Thoracic aorta (tissue), 2 donors: ENCODE results near the gene SEMA4C. TPM values are rescaled to one million over a fixed set of nuclear protein-coding genes. Genes with fewer than 3 reads are reported as not detected.
"Not testable (repeated sequence)": the region's sequence is repeated elsewhere in the genome, so short reads cannot be mapped to it uniquely, and the experiment has no call there.

ENCODE experiments used
- ATAC-seq: fragments of 150-250 bp; one replicate; pipeline ENCODE4 v1.8.0; 2017; ENCODE audit warnings: low read depth; ENCODE audit not compliant: insufficient number of reproducible peaks, low FRiP score
- DNase-seq: peaks from one replicate; pipeline ENCODE4 v3.0.0-alpha.2; 2020; ENCODE audit warnings: low spot score
- H3K27ac ChIP-seq, 2 donors: fragments of 200-600 bp; sonication (generic); 1 replicate in 1 of 2; 2 replicates in 1 of 2; pipeline ENCODE4 v1.5.1; 2016; ENCODE audit warnings: mild to moderate bottlenecking in 2 of 2, moderate library complexity in 2 of 2
- H3K27me3 ChIP-seq: fragments of 200-600 bp; sonication (generic); replicated peaks from 2 replicates; pipeline ENCODE4 v1.6.0; 2016; ENCODE audit warnings: mild to moderate bottlenecking; ENCODE audit not compliant: insufficient read depth
- H3K36me3 ChIP-seq: fragments of 200-600 bp; sonication (generic); one replicate; pipeline ENCODE4 v1.5.1; 2016
- H3K4me1 ChIP-seq, 2 donors: fragments of 200-600 bp; sonication (generic); 1 replicate in 1 of 2; 2 replicates in 1 of 2; pipeline versions ENCODE4 v1.5.1 to v1.6.0; 2016; ENCODE audit warnings: low read depth in 2 of 2, mild to moderate bottlenecking in 1 of 2; ENCODE audit not compliant: control insufficient read depth in 1 of 2
- H3K4me3 ChIP-seq: fragments of 200-600 bp; sonication (generic); 2 replicates; pipeline ENCODE4 v1.5.1; 2016; ENCODE audit warnings: mild to moderate bottlenecking
- H3K9me3 ChIP-seq: fragments of 200-600 bp; sonication (generic); 2 replicates; pipeline ENCODE4 v1.5.1; 2016
- CTCF ChIP-seq: fragments of 200-600 bp; sonication (generic); IDR thresholded peaks from one replicate; pipeline ENCODE4 v1.5.1; 2019; ENCODE audit warnings: antibody characterized with exemption
- total RNA-seq, 2 donors: library from RNA; depleted of rRNA; stranded (reverse); fragments of >200 nt; gene quantifications; one replicate each; pipeline versions ENCODE4 v1.1.0 to v1.2.3, GENCODE V29; 2016

SEMA4C gene
- total RNA-seq, 2 donors from 2014 or later: 44.1 to 66.3 TPM

DNA sequence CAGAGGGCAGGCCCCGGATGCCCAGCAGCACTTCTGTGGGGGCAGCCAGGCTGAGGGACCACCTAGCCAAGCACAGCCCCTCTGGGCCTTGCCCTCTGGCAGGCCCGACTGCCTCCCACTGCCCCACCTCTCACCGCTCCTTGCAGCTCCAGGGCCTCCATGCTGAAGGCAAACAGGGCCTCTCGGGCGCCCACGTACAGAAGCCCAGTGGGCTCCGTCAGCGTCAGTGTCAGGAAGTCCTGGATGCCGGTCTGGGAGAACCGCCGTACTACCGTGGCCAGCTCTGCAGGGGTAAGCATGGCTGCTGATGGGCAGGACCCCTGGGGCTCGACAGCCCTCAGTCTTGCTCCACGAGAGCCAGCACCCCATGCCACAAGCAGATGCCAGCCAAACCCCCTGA is 3.7 kb downstream of the SEMA4C start:
- Histone ChIP-seq H3K36me3 (peaks cover 54% of the 10 kb centered on the region), H3K4me1 (peaks cover 22 to 34% of the 10 kb centered on the region in 2 donors), H3K4me3 (no peak overlapping the region), H3K27me3 (no peaks in the 10 kb centered on the region), H3K9me3 (no peaks in the 10 kb centered on the region), H3K27ac (peak overlapping the region in 1 of 2 donors; percentile 99)
- ATAC-seq: no peak
- TF ChIP-seq CTCF: no peak
- no peak for DNase-seq

GRCh38 chr2:96865654-96866053 is 4.2 kb downstream of the SEMA4C start:
- H3K36me3 ChIP-seq: peaks cover 59% of the 10 kb centered on the region
- ATAC-seq (no peak), DNase-seq (no peak)
- no peaks in the 10 kb centered on the region for H3K27me3 ChIP-seq
- H3K4me3 ChIP-seq: no peak overlapping the region
- H3K9me3 ChIP-seq: no peaks in the 10 kb centered on the region
- H3K4me1 ChIP-seq: peaks cover 20 to 29% of the 10 kb centered on the region in 2 donors
- no peak for TF ChIP-seq CTCF
- peak overlapping the region in 1 of 2 donors; percentile 28 for H3K27ac ChIP-seq

- no peak for TF ChIP-seq CTCF
- ATAC-seq (no peak), DNase-seq (no peak)
- no peak overlapping the region for H3K27ac ChIP-seq
- H3K4me3 ChIP-seq: no peak overlapping the region
- no peaks in the 10 kb centered on the region for H3K9me3 ChIP-seq
- H3K4me1 ChIP-seq: peaks cover 18 to 36% of the 10 kb centered on the region in 2 donors
- H3K36me3 ChIP-seq: peaks cover 64% of the 10 kb centered on the region
- no peaks in the 10 kb centered on the region for H3K27me3 ChIP-seq
Observed at GRCh38 chr2:96864343-96865091, 5.4 kb downstream of the SEMA4C start.

GRCh38 chr2:96863575-96864342 is 6.1 kb downstream of the SEMA4C start:
- TF ChIP-seq CTCF: no peak
- no peaks in the 10 kb centered on the region for H3K9me3 ChIP-seq
- peaks cover 23 to 44% of the 10 kb centered on the region in 2 donors for H3K4me1 ChIP-seq
- H3K4me3 ChIP-seq: no peak overlapping the region
- H3K36me3 ChIP-seq: peaks cover 64% of the 10 kb centered on the region
- ATAC-seq: no peak
- H3K27ac ChIP-seq: no peak overlapping the region
- H3K27me3 ChIP-seq: no peaks in the 10 kb centered on the region
- DNase-seq: no peak

DNA sequence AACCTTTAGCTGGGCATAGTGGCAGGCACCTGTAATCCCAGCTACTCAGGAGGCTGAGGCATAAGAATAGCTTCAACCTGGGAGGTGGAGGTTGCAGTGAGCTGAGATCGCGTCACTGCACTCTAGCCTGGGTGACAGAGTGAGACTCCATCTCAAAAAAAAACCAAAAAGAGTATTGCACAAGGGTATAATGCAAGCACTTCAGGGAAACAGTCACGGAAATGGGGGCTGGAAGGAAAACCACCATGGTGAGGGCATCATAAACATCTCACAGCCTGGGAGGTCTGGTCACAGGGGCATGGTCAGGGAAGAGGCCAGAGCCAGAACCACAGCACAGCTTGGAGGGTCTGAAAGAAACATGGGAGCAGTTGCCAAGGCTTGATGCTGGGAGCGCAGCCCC is 6.8 kb downstream of the SEMA4C start:
- H3K36me3 ChIP-seq: peaks cover 64% of the 10 kb centered on the region
- DNase-seq, H3K4me3 ChIP-seq, H3K9me3 ChIP-seq, H3K27ac ChIP-seq, H3K27me3 ChIP-seq, ATAC-seq: not testable (repeated sequence)
- peaks cover 26 to 44% of the 10 kb centered on the region in 2 donors for H3K4me1 ChIP-seq
